Measurements from ENCODE around the gene CCDC69. TPM values are rescaled to one million over a fixed set of nuclear protein-coding genes. Genes with fewer than 3 reads are reported as not detected.

Gene CCDC69
- total RNA-seq, 1 donor from 2014 or later: 0.07 TPM

GRCh38 chr5:151186052-151186451, 37.8 kb downstream of the CCDC69 start:
- H3K4me3 Mint-ChIP-seq: no peak overlapping the region
- no peak for DNase-seq (ENCODE audit: low spot score)
- Histone ChIP-seq H3K79me2 (ENCODE audit: low read depth) (no peaks in the 10 kb centered on the region), H3K4me3 (no peak overlapping the region), H2AFZ (replicated peaks) (no peak overlapping the region), H4K20me1 (ENCODE audit: low read depth) (no peaks in the 10 kb centered on the region), H3K27me3 (no peaks in the 10 kb centered on the region), H3K27ac (no peak overlapping the region), H3K4me1 (no peaks in the 10 kb centered on the region), H3K4me2 (no peak overlapping the region), H3F3A (ENCODE audit: low read depth) (no peaks in the 10 kb centered on the region), H3K36me3 (no peaks in the 10 kb centered on the region), H3K9me3 (ENCODE audit: low read depth) (no peaks in the 10 kb centered on the region), H3K9ac (no peak overlapping the region)
- H3K36me3 Mint-ChIP-seq: no peaks in the 10 kb centered on the region
- peaks cover 3% of the 10 kb centered on the region for H3K27me3 Mint-ChIP-seq (ENCODE audit: insufficient read depth, low read depth)
- peaks cover 13% of the 10 kb centered on the region for H3K9me3 Mint-ChIP-seq
- H3K27ac Mint-ChIP-seq: no peak overlapping the region
- no peaks in the 10 kb centered on the region for H3K4me1 Mint-ChIP-seq
- no peak for TF ChIP-seq EZH2phosphoT487 (IDR thresholded peaks at IDR 0.05)
- TF ChIP-seq EZH2 (IDR thresholded peaks at IDR 0.05): no peak
- no peak for TF ChIP-seq CTCF (IDR thresholded peaks at IDR 0.05)

- H3K27ac Mint-ChIP-seq: no peak overlapping the region
- H3F3A ChIP-seq (ENCODE audit: low read depth): no peaks in the 10 kb centered on the region
- H3K27me3 ChIP-seq: no peaks in the 10 kb centered on the region
- no peak overlapping the region for H3K4me3 Mint-ChIP-seq
- peaks cover 4% of the 10 kb centered on the region for H3K9me3 Mint-ChIP-seq
- H3K9ac ChIP-seq: no peak overlapping the region
- no peak overlapping the region for H2AFZ ChIP-seq (replicated peaks)
- no peak for TF ChIP-seq EZH2phosphoT487 (IDR thresholded peaks at IDR 0.05)
- no peak for TF ChIP-seq EZH2 (IDR thresholded peaks at IDR 0.05)
- no peak for TF ChIP-seq CTCF (IDR thresholded peaks at IDR 0.05)
- H3K27me3 Mint-ChIP-seq (ENCODE audit: insufficient read depth, low read depth): peaks cover 5% of the 10 kb centered on the region
- H3K36me3 Mint-ChIP-seq: no peaks in the 10 kb centered on the region
- H3K4me1 Mint-ChIP-seq: no peaks in the 10 kb centered on the region
- no peaks in the 10 kb centered on the region for H3K4me1 ChIP-seq
- H4K20me1 ChIP-seq (ENCODE audit: low read depth): no peaks in the 10 kb centered on the region
- no peak for DNase-seq (ENCODE audit: low spot score)
- no peaks in the 10 kb centered on the region for H3K36me3 ChIP-seq
- no peaks in the 10 kb centered on the region for H3K9me3 ChIP-seq (ENCODE audit: low read depth)
- H3K27ac ChIP-seq: no peak overlapping the region
- H3K4me2 ChIP-seq: no peak overlapping the region
- no peaks in the 10 kb centered on the region for H3K79me2 ChIP-seq (ENCODE audit: low read depth)
- no peak overlapping the region for H3K4me3 ChIP-seq
Measured at GRCh38 chr5:151184316-151185042, 39.4 kb downstream of the CCDC69 start.

- Histone ChIP-seq H4K20me1 (ENCODE audit: low read depth) (no peaks in the 10 kb centered on the region), H2AFZ (replicated peaks) (no peak overlapping the region), H3K4me2 (no peak overlapping the region), H3K27ac (no peak overlapping the region), H3K79me2 (ENCODE audit: low read depth) (no peaks in the 10 kb centered on the region), H3K36me3 (no peaks in the 10 kb centered on the region), H3K9ac (no peak overlapping the region), H3K4me1 (no peaks in the 10 kb centered on the region), H3F3A (ENCODE audit: low read depth) (no peaks in the 10 kb centered on the region), H3K4me3 (no peak overlapping the region), H3K9me3 (ENCODE audit: low read depth) (no peaks in the 10 kb centered on the region), H3K27me3 (no peaks in the 10 kb centered on the region)
- Mint-ChIP-seq H3K27me3 (ENCODE audit: insufficient read depth, low read depth) (peaks cover 5% of the 10 kb centered on the region), H3K4me3 (no peak overlapping the region), H3K27ac (no peak overlapping the region), H3K9me3 (no peaks in the 10 kb centered on the region), H3K36me3 (no peaks in the 10 kb centered on the region), H3K4me1 (no peaks in the 10 kb centered on the region)
- no peak for DNase-seq (ENCODE audit: low spot score)
- TF ChIP-seq EZH2 (IDR thresholded peaks at IDR 0.05): no peak
- no peak for TF ChIP-seq CTCF (IDR thresholded peaks at IDR 0.05)
- TF ChIP-seq EZH2phosphoT487 (IDR thresholded peaks at IDR 0.05): no peak
Measured at GRCh38 chr5:151183456-151184245, 40.2 kb downstream of the CCDC69 start.

Measured in neural progenitor cell (in vitro differentiated cells).